Stimulated activated CD4-positive, alpha-beta T cell treated with anti-CD3 and anti-CD28 coated beads, TNF-alpha, amount 100 ng/mL, for 24 hours (primary cell): Measurements from ENCODE around the gene MR1.
A peak's percentile ranks its signal among the peaks of the same experiment; 100 is the strongest.
"Not testable (repeated sequence)": the region's sequence is repeated elsewhere in the genome, so short reads cannot be mapped to it uniquely, and the experiment has no call there.

ENCODE experiments used
- DNase-seq, 3 experiments: peaks; one replicate each; pipeline ENCODE4 v3.0.0-alpha.2; 2020; ENCODE audit warnings: low read depth in 3 of 3

Gene MR1

DNA sequence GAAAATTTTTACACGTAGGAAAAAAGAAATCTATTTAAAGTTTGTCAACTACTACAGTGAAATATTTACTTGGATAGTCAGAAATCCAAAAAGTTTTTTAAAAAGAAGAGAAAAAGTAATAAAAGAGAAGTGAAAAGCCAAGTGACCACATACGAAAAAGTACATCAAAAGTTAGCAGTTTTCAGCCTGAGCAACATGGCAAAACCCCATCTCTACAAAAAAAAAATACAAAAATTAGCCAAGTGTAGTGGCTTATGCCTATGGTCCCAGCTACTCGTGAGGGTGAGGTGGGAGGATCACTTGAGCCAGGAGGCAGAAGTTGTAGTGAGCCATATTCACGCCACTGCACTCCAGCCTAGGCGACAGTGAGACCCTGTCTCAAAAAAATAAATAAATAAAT lies 5.2 kb upstream of the MR1 start:
- DNase-seq: no peak

DNA sequence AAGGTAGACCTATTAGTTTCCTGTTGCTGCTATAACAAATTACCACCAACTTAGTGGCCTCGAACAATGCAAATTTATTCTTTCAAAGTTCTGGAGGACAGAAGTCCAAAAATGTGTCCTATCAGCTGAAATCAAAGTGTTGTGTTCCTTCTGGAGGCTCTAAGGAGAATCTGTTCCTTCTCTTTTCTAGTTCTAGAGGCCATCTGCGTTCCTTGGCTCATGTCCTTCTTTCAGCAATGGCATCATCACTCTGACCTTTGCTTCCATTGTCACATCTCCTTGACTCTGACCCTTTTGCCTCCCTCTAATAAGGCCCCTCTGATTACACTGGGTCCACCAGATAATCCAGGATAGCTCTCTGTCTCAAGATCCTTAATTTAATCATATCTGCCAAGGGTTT lies 1.2 kb upstream of the MR1 start:
- DNase-seq: no peak

DNA sequence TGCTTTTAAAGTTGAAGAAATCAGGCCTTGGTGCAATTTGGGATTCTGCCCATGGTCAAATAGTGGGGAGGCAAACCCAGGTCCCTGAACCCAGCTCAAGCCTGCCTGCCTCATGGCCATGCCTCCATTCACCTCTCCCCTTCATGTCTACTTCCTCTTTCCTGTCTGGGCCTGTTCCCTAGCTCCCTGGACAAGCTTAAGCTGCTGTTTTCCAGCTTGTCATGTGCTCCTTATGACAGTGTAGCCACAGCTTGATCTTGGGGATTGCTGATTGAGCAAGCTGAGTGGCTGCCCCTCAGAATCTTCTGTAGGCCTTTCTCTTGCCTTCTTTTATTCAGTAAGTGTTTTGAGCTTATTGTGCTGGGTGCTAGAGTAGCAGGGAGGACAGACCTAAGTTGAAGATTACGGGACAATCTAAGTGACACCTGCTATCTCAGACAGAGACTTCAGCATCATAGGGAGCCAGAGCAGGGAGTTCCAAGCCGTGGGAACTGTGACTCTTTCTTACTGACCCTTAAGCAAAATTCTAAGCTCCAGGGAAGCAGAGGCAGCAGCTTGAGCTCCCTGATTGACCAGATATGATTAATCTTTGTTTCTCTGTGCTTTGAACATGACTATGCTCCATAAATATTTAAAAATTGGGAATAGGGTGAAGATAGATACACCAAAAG lies 520 bp upstream of the MR1 start:
- no peak for DNase-seq

DNA sequence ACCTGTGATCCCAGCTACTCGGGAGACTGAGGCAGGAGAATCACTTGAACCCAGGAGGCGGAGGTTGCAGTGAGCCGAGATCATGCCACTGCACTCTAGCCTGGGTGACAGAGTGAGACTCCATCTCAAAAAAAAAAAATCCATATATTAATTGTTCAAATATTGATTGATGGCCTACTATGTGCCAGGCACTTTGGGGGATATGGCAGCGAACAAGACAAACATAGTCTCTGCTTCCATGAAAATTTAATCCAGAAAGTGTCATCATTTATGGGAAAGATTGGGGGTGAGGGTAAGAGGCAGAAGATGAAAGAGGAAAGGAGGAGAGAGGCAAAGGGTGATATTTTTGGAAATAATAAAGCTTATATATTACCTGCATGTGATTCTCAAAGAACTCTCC lies 1.4 kb downstream of the MR1 start:
- DNase-seq: not testable (repeated sequence)

DNA sequence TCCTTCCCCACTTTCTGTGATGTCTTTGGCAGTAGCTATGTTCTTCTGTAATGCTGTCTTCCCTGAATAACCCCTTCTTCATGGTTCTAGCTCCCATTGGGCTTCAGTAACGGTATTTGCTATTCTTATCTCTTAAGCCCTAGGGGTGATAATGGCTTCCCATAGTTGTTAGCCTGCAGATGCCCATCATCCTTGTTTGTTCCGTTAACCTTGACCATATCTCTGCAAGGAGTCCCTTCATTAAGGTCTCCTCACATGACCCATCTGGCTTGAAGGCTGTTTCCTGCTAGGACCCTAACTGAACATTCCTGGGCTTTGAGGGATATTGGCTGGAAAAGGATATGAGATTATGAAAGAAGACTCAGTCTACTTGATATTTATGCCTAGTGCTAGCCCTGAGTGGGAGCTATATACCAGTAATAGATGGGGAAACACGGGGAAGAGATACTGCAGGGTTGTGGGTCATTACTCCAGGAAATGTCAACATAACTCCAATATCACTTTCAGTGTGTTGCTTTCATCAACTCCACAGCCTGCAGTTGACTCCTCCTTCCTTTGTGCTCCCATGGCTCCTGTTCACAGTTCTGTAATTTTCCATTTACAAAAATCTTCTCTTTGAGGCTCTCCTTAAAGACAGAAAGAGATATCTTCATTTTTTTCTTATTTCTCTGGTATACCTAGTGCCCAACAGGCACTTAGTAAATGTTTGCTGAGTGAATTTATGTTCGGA lies 2.5 kb downstream of the MR1 start:
- DNase-seq: no peak

DNA sequence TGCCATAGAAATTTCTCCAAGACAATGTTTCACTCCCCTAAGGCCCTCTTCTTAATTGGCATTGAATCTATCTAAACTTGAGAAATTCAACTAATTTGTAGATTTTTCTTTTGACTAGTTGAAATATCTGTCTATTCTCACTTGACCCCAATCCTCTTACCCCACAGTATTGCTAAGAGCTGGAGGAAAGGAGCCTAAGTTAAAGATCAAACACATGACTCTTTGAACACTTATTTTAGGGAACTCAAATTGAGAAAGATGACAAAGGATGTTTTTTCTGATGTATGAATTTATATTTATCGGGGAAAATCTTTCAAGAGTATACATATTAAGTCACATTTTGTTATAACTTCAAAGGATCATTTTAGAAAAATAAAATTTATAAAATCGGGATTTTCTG lies 3.6 kb downstream of the MR1 start:
- DNase-seq: no peak

DNA sequence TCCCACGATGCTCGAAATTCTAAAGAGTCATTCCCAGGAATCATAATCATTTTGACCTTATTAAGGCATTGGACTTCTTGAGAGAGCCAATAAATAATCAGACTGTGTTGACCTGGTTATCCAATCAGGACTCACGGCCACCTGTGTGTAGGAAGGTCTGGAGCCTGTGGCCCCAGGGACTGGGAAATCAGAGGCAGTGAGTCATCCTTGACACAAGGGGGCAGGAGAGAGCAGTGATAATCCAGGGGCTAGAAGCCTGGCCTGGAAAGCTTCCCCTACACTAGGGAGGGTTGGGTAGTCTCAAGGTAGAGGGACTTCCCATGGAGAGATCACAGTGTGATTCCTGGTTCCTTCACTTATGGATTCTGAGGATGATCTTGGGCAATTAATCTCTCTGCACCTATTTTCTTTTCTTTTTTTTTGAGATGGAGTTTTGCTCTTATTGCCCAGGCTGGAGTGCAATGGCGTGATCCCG lies 4.7 kb downstream of the MR1 start:
- peak; percentile 46 to 65 (median 53) for DNase-seq

DNA sequence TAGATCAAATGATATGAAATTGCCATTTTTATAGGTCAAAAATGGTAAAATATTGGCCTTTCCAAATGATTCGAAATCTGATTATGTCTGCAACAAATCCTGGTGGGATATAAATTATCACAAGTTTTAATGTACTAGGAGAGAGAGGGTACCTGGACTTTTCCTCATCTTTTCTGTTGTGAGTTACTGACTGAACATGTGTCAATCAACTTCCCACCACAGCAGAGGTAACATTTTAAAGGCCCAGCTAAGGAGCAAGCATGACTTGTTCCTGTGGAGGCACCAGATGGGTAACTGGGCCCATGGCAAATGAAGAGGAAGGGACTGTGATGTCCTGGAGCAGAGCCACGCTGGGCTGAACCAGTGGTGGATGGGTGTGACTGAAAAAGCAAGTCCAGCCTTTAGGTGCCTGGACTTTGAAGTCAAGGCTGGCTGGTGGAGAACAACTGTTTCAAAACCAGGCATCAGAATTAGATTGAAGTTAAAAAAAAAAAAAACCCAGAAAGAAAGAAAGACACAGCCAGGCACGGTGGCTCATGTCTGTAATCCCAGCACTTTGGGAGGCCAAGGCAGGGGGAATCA lies 6.6 kb downstream of the MR1 start:
- DNase-seq: no peak

DNA sequence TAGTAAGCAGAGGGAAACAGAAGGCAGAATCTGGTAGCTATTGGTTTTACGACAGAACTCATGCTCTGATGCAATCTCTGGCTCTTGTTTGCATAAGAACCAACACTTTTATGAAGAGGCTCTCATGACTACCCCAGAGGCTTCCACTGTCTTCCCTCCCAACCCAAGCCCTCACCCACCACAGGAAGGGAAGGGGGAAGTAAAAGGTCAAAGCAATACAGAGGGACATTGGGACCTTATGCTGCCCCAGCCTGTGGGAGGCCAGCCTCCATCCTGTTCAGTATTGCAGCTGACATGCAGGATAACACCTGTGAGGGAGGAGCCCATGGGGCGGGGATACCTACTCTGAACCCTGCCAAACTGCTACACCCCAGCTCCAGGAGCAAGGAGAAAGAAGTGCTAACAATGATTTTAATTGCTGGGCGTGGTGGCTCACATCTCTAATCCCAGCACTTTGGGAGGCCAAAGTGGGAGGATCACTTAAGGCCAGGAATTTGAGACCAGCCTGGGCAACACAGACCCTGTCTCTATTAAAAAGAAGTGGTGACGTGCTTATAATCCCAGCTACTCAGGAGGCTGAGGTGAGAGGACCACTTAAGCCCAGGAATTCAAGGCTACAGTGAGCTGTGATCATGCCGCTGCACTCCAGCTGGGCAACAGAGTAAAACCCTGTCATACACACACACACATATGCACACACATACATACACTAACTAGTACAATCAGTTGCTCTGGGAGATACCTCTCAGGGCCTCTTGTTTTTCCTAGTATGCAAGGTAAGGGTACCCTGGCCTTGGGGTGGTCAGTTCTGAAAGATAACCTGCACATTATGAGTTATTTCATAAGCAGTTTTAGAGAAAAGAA lies 9.5 kb downstream of the MR1 start:
- no peak for DNase-seq

DNA sequence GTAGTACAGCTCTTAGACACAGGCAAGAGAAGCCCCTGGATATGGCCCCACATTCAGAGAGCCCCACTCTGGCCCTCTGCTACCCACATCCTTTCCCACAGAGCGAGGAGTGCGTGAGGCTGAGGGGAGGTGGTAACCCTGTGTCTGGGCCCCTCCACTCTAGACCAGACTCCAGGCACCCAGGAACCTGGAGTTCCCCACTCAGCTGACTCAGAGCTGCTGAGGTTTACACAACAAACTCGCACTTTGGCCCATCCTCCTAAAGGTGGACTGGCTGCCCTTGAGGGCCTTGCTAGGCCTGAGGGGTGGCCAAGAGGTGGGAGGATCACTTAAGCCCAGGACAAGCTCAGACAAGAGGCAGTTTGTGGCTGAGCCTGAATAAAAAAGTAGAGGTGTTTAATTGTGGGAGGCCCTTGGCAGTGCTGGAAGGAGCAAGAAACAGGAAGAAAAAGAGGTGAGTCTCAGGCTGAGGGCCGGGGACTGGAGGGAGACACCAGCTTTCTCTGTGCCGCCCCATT lies 10.7 kb downstream of the MR1 start:
- DNase-seq: peak in 2 of 3 experiments; percentile 22 to 46

DNA sequence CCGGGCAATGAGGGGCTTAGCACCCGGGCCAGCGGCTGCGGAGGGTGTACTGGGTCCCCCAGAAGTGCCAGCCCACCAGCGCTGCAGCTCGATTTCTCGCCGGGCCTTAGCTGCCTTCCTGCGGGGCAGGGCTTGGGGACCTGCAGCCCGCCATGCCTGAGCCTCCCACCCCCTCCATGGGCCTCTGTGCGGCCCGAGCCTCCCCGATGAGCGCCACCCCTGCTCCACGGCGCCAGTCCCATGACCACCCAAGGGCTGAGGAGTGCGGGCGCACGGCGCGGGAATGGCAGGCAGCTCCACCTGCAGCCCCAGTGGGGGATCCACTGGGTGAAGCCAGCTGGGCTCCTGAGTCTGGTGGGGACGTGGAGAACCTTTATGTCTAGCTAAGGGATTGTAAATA lies 12.2 kb downstream of the MR1 start:
- not testable (repeated sequence) for DNase-seq

DNA sequence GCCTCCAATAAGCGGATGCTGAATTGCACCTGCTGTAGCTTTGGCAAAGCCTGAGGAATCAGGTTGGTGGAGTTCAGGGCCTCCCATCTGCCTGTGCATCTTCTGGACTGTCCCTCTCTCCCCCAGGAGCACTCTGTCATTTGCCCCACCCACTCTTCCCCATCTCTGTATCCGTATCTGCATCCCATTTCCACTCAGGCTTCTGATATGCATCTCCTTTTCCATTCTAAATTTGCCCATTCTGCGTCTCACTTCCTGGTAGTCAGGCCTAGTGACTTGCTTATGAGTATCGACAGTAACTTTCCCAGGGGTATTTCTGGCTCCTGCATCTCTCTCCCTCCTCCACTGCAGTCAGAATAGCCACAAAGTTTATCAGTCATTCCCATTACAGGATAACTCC lies 15.6 kb downstream of the MR1 start:
- no peak for DNase-seq

DNA sequence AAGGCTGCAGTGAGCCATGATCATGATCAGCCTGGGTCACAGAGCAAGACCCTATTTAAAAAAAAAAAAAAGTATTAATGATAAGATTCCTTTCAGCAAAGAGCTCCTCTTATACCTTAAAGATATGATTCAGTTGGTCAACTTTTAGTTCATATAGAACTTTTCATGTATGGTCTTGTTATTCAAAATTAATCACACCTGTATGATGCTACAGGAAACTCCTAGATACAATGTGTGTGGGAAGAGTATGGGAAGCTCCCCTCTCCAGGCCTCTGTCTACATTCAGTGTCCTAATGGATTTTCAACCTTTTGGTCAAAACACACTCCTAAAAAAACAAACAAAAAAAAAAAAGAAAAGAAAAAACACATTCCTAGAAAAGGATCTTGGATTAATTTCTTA lies 17.1 kb downstream of the MR1 start:
- DNase-seq: no peak

DNA sequence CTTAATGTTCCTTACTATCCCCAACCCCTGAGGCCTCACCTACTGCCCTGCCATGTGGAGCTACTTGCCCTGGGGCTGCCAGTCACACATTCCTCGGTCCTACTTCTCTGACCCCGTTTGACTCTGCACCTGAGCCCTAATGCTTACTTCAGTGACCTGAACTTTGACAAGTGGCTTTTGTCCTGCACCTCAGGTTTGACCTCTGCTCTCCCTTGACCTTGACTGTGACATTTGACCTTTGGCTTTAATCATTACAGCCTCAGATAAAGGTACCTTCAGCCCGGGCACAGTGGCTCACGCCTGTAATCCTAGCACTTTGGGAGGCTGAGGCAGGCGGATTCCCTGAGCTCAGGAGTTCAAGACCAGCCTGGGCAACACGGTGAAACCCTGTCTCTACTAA lies 22.8 kb downstream of the MR1 start:
- DNase-seq: no peak

DNA sequence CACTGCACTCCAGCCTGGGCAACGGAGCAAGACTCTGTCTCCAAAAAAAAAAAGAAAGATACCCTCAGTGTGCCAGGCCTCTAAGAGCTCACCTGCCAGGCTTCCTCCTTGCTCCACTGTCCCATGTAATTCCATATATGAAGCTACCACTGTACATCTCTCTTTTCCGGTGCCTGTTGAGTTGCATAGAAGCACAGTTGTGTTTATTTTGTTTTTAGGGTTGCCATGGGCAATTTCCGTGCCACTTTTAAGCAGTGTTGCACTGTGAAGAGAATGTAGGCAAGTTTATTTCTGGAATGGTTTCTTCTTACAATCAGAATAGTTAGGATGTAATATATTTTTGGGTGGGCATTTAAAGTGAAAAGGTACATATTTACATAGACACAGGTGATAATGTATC lies 23.3 kb downstream of the MR1 start:
- DNase-seq: no peak

DNA sequence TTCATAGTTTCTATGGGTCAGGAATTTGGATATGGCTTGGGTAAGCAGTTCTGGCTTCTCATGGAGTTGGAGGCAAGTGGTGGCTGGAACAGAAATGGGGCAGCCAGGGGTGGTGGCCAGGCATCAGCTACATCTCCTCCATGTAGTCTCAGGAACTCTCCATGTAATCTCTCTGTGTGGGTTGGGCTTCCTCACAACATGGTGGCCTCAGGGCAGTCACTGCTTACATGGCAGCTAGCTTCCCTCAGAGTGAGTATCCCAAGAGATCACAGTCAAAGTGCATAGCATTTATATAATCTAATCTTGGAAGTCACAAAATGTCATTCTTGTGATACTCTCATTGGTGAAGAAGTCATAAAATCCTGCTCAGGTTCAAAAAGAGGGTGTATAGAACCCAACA lies 25.7 kb downstream of the MR1 start:
- DNase-seq: no peak

DNA sequence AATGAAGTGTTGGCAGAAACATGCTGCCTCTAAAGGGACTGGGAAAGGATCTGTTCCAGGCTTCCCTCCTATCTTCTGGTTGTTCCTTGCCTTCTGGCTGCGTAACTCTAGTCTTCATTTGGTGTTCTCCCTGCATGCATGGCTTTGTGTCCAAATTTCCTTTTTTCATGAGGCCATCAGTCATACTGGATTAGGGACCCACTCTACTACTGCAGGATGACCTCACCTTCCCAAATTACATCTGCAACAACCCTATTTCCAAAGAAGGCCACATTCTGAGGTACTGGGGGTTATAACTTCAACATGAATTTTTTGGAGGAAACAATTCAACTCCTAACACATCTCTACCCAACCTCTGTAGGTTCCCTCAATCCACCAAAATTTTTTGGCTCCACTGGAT lies 26.3 kb downstream of the MR1 start:
- DNase-seq: no peak

DNA sequence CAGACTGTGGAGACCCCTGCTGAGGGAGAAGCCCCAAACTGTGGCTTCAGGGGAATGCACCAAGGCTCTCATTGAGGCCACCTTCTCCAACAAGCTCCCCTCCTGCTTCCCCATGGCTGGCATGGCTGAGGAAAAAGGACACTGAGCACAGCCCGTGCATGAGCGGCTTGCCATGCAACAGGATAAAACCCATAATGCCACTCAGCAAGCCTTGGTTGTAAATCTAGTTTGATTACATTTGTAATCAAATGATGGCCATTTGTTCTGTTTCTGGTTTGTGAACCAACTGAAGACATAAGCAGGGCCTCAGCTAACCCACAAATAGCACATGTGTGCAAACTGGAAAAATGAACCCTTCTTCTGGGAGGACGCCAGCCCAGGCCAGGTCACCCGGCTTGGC lies 27.2 kb downstream of the MR1 start:
- not testable (repeated sequence) for DNase-seq

DNA sequence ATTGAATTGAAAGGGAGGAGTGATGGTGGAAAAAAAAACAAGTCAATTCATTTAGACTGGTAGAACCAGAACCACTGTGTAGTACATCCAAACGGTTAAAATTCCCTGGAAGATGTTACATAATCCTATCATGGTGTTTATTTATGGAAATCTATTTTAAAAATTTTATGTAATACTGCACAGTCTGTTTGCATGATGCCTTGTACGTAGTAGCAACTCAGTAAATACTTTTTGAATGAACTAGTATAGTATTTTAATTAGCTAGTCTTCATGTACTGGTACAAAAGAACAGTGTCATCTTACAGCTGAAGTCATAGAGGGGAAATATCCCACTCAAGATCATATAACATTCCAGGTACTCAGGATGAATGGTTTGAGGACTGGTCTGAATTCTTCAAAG lies 27.7 kb downstream of the MR1 start:
- DNase-seq: no peak

DNA sequence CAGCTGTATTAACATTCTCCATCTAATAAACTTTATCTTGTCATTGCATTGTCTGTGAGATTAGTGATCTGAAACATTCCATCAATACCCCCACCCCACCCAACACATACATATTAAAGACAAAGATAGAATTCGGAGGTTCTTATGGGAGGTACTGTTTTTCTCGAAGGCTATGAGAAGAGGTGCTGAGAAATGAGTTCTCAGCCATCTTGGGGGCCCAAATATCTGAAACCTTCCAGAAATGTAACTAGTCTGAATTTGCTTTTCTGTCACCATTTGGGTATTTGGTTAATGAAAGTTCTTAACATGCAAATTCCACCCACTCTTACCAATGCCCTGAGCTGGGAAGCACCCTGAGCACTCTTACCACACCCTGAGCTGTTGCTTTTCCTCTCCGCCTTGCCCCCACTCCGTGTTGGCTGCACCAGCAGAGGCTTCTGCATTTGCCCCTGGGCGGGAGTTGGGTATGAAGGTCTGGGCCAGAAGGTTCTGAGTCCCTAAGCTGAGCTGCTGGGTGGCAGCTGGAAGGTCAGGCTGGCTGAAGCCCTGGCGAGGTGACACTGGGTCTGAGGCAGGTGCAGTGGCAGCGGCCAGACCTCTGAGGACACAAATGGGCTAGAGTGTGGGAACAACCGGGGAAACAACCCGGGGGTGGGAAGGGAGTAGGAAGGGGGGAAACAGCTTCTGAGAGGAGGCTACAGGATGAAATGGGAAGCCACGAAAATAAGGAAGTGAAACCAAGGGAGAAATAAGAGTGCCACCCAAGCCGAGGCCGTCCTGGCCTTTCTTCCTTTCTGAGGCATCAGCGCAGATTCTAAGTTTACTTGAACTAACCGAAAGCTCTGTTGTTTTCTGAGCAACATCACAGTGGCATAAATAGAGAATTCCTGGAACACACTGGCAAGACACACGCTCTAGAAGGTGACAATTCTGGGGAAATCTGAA lies 28.4 kb downstream of the MR1 start:
- peak in 1 of 3 experiments; percentile 21 for DNase-seq
